Smooth muscle cell (in vitro differentiated cells): ENCODE measurements around the gene KLC1. TPM values are rescaled to one million over a fixed set of nuclear protein-coding genes. Genes with fewer than 3 reads are reported as not detected.
A peak's percentile ranks its signal among the peaks of the same experiment; 100 is the strongest.

Experiments
- DNase-seq: peaks from one replicate; lab custom pipeline; 2025; ENCODE audit not compliant: unreplicated experiment; lab: John Stamatoyannopoulos, UW
- H2AFZ ChIP-seq: fragments of 200-600 bp; sonication (generic); 2 replicates; pipeline ENCODE4 v1.6.0; 2016; ENCODE audit warnings: antibody characterized with exemption, low read depth, mild to moderate bottlenecking
- H3F3A ChIP-seq: fragments of 200-600 bp; sonication (generic); 2 replicates; pipeline ENCODE4 v1.6.0; 2017; ENCODE audit warnings: antibody characterized with exemption, low read depth
- H3K27ac ChIP-seq: fragments of 200-600 bp; sonication (generic); 2 replicates; pipeline ENCODE4 v1.5.1; 2016; ENCODE audit warnings: low read depth, mild to moderate bottlenecking
- H3K27me3 ChIP-seq: fragments of 200-600 bp; sonication (generic); 2 replicates; pipeline ENCODE4 v1.6.1; 2016; ENCODE audit warnings: low read depth, mild to moderate bottlenecking
- H3K36me3 ChIP-seq: fragments of 200-600 bp; sonication (generic); 2 replicates; pipeline ENCODE4 v1.5.1; 2016; ENCODE audit warnings: low read depth
- H3K4me1 ChIP-seq: fragments of 200-600 bp; sonication (generic); 2 replicates; pipeline ENCODE4 v1.5.1; 2016; ENCODE audit warnings: low read depth
- H3K4me2 ChIP-seq: fragments of 200-600 bp; sonication (generic); 2 replicates; pipeline ENCODE4 v1.6.0; 2016; ENCODE audit warnings: mild to moderate bottlenecking
- H3K4me3 ChIP-seq: fragments of 200-600 bp; sonication (generic); 2 replicates; pipeline ENCODE4 v1.5.1; 2016; ENCODE audit warnings: mild to moderate bottlenecking
- H3K79me2 ChIP-seq: fragments of 200-600 bp; sonication (generic); 2 replicates; pipeline ENCODE4 v1.6.0; 2016; ENCODE audit warnings: low read depth, mild to moderate bottlenecking
- H3K9ac ChIP-seq: fragments of 200-600 bp; sonication (generic); 2 replicates; pipeline ENCODE4 v1.6.0; 2016; ENCODE audit warnings: low read depth
- H3K9me3 ChIP-seq: fragments of 200-600 bp; sonication (generic); replicated peaks from 2 replicates; pipeline ENCODE4 v1.5.1; 2016; ENCODE audit warnings: low read depth
- H4K20me1 ChIP-seq: fragments of 200-600 bp; sonication (generic); 2 replicates; pipeline ENCODE4 v1.6.0; 2016; ENCODE audit warnings: low read depth
- CTCF ChIP-seq: fragments of 200-600 bp; sonication (generic); IDR thresholded peaks from 2 replicates; pipeline ENCODE4 v1.5.1; 2017; ENCODE audit warnings: borderline replicate concordance, mild to moderate bottlenecking, antibody characterized with exemption; ENCODE audit not compliant: insufficient read depth, poor library complexity, severe bottlenecking
- WGBS: methylation state at CpG from one replicate; pipeline ENCODE4 v1.1.7; 2016; ENCODE audit warnings: low lambda C conversion rate; 5-methylcytosine and 5-hydroxymethylcytosine counted together
- polyA plus RNA-seq: library from polyadenylated mRNA; unstranded; fragments of >200 nt; fragmentation: Nextera tagmentation; extraction: Ambion mirVana; gene quantifications from 2 replicates; pipeline ENCODE4 v1.2.1, GENCODE V29; 2016
- total RNA-seq: library from RNA; depleted of rRNA; stranded (reverse); fragments of >200 nt; gene quantifications from 2 replicates; pipeline ENCODE4 v1.2.3, GENCODE V29; 2014

KLC1 gene
- total and polyA plus RNA-seq, 2 experiments from 2014 or later, result 167 to 224 TPM

GRCh38 chr14:103685276-103686211 lies 56.5 kb downstream of the KLC1 start:
- TF ChIP-seq CTCF, result no peak

GRCh38 chr14:103686831-103687485 lies 57.9 kb downstream of the KLC1 start:
- Histone ChIP-seq H3K9ac (no peak overlapping the region), H3K4me1 (no peaks in the 10 kb centered on the region), H3K4me3 (no peak overlapping the region), H3K4me2 (no peak overlapping the region), H2AFZ (no peak overlapping the region), H3K36me3 (peaks cover 11% of the 10 kb centered on the region), H3K79me2 (peaks cover 38% of the 10 kb centered on the region), H3K9me3 (no peaks in the 10 kb centered on the region), H3K27ac (peak overlapping the region; percentile 38), H3F3A (no peaks in the 10 kb centered on the region), H4K20me1 (peaks cover 98% of the 10 kb centered on the region), H3K27me3 (no peaks in the 10 kb centered on the region)
- no peak for DNase-seq
- WGBS, result 95% methylated on average over 19 of the region's 19 CpGs
- no peak for TF ChIP-seq CTCF

More at GRCh38 chr14:103685276-103686211, 56.5 kb downstream of the KLC1 start:
- H3K4me2 ChIP-seq, result no peak overlapping the region
- H3K79me2 ChIP-seq, result peaks cover 33% of the 10 kb centered on the region
- no peaks in the 10 kb centered on the region for H3K4me1 ChIP-seq
- no peak overlapping the region for H2AFZ ChIP-seq
- H3F3A ChIP-seq, result peaks cover 2% of the 10 kb centered on the region
- no peak overlapping the region for H3K4me3 ChIP-seq
- no peak overlapping the region for H3K27ac ChIP-seq
- H4K20me1 ChIP-seq, result peaks cover 98% of the 10 kb centered on the region
- H3K36me3 ChIP-seq, result peaks cover 23% of the 10 kb centered on the region
- no peak for DNase-seq
- H3K9ac ChIP-seq, result no peak overlapping the region
- no peaks in the 10 kb centered on the region for H3K27me3 ChIP-seq
- 96% methylated on average over 23 of the region's 23 CpGs for whole genome bisulfite sequencing
- H3K9me3 ChIP-seq, result no peaks in the 10 kb centered on the region

- peaks cover 100% of the 10 kb centered on the region for H4K20me1 ChIP-seq
- peak overlapping the region; percentile 38 for H3K27ac ChIP-seq
- H3K9me3 ChIP-seq, result no peaks in the 10 kb centered on the region
- H3F3A ChIP-seq, result no peaks in the 10 kb centered on the region
- no peak overlapping the region for H3K9ac ChIP-seq
- H3K79me2 ChIP-seq, result peaks cover 46% of the 10 kb centered on the region
- peaks cover 11% of the 10 kb centered on the region for H3K36me3 ChIP-seq
- DNase-seq, result no peak
- H3K4me2 ChIP-seq, result no peak overlapping the region
- H3K4me3 ChIP-seq, result no peak overlapping the region
- no peaks in the 10 kb centered on the region for H3K4me1 ChIP-seq
- no peaks in the 10 kb centered on the region for H3K27me3 ChIP-seq
- H2AFZ ChIP-seq, result no peak overlapping the region
- WGBS, result 90% methylated on average over 4 of the region's 4 CpGs
- TF ChIP-seq CTCF, result no peak
Observed at GRCh38 chr14:103687712-103688111, 58.7 kb downstream of the KLC1 start.
